Keratinocyte (primary cell): ENCODE results near the gene TRIM45.

Experiments
- CTCF ChIP-seq, 3 experiments: IDR thresholded peaks in 1 of 3; conservative IDR thresholded peaks in 1 of 3; optimal IDR thresholded peaks in 1 of 3; 2 replicates in 2 of 3; 3 replicates in 1 of 3; pipeline versions ENCODE3 to v1.5.1; 2011; ENCODE audit warnings: low read length in 3 of 3, mild to moderate bottlenecking in 3 of 3, moderate library complexity in 2 of 3, control low read depth in 1 of 3, inconsistent platforms in 1 of 3; ENCODE audit not compliant: insufficient read depth in 2 of 3; ENCODE audit errors: extremely low read depth in 1 of 3
- EZH2 ChIP-seq: IDR thresholded peaks from one replicate; pipeline ENCODE4 v1.6.1; 2012; ENCODE audit warnings: inconsistent platforms, mild to moderate bottlenecking, low read length, moderate library complexity

GRCh38 chr1:117146575-117147340, 25.2 kb upstream of the TRIM45 start:
- no peak for TF ChIP-seq CTCF (optimal IDR thresholded peaks at IDR 0.05 in 1 of 3, IDR thresholded peaks at IDR 0.05 in 1 of 3, conservative IDR thresholded peaks at IDR 0.05 in 1 of 3; ENCODE audit: extremely low read depth in 1 of 3, insufficient read depth in 2 of 3, low read length in 3 of 3)
- TF ChIP-seq EZH2, result no peak
